Hepatocyte (in vitro differentiated cells): ENCODE results near the gene ZNRF3. TPM values are rescaled to one million over a fixed set of nuclear protein-coding genes. Genes with fewer than 3 reads are reported as not detected.
"Not testable (repeated sequence)": the region's sequence is repeated elsewhere in the genome, so short reads cannot be mapped to it uniquely, and the experiment has no call there.

ENCODE experiments used
- DNase-seq: peaks from one replicate; pipeline ENCODE4 v3.0.0-alpha.2; 2016; ENCODE audit warnings: low spot score
- H2AFZ ChIP-seq: fragments of 200-600 bp; sonication (generic); 2 replicates; pipeline ENCODE4 v1.6.0; 2016; ENCODE audit warnings: antibody characterized with exemption, mild to moderate bottlenecking
- H3K27ac ChIP-seq: fragments of 200-600 bp; sonication (generic); 2 replicates; pipeline ENCODE4 v1.5.1; 2016; ENCODE audit warnings: mild to moderate bottlenecking
- H3K27me3 ChIP-seq: fragments of 200-600 bp; sonication (generic); 2 replicates; pipeline ENCODE4 v1.6.1; 2016
- H3K36me3 ChIP-seq: fragments of 200-600 bp; sonication (generic); replicated peaks from 2 replicates; pipeline ENCODE4 v1.5.1; 2016; ENCODE audit warnings: low read depth; ENCODE audit not compliant: insufficient read depth
- H3K4me1 ChIP-seq: fragments of 200-600 bp; sonication (generic); 2 replicates; pipeline ENCODE4 v1.5.1; 2016; ENCODE audit warnings: mild to moderate bottlenecking, moderate library complexity; ENCODE audit not compliant: insufficient read depth
- H3K4me2 ChIP-seq: fragments of 200-600 bp; sonication (generic); 2 replicates; pipeline ENCODE4 v1.6.0; 2016
- H3K4me3 ChIP-seq: fragments of 200-600 bp; sonication (generic); 2 replicates; pipeline ENCODE4 v1.5.1; 2016; ENCODE audit warnings: mild to moderate bottlenecking
- H3K79me2 ChIP-seq: fragments of 200-600 bp; sonication (generic); 2 replicates; pipeline ENCODE4 v1.6.0; 2017; ENCODE audit warnings: mild to moderate bottlenecking
- H3K9me2 ChIP-seq: fragments of 200-600 bp; sonication (generic); replicated peaks from 2 replicates; pipeline ENCODE4 v1.6.0; 2017; ENCODE audit warnings: mild to moderate bottlenecking; ENCODE audit not compliant: insufficient read depth
- H3K9me3 ChIP-seq: fragments of 200-600 bp; sonication (generic); 2 replicates; pipeline ENCODE4 v1.5.1; 2016; ENCODE audit warnings: low read depth, mild to moderate bottlenecking
- H4K20me1 ChIP-seq: fragments of 200-600 bp; sonication (generic); 2 replicates; pipeline ENCODE4 v1.6.0; 2016; ENCODE audit warnings: mild to moderate bottlenecking; ENCODE audit not compliant: insufficient read depth, poor library complexity, severe bottlenecking
- EZH2 ChIP-seq: fragments of 200-600 bp; sonication (generic); IDR thresholded peaks from 2 replicates; pipeline ENCODE4 v1.6.1; 2016; ENCODE audit warnings: antibody characterized with exemption, mild to moderate bottlenecking, borderline replicate concordance
- EZH2phosphoT487 ChIP-seq: fragments of 200-600 bp; sonication (generic); IDR thresholded peaks from one replicate; pipeline ENCODE4 v1.6.1; 2018; ENCODE audit warnings: antibody characterized with exemption, mild to moderate bottlenecking, low read depth, moderate library complexity; ENCODE audit not compliant: unreplicated experiment, severe bottlenecking
- WGBS: methylation state at CpG from one replicate; pipeline ENCODE4 v1.1.6; 2016; ENCODE audit warnings: low lambda C conversion rate; ENCODE audit errors: missing lambda C conversion rate; 5-methylcytosine and 5-hydroxymethylcytosine counted together
- polyA plus RNA-seq: library from polyadenylated mRNA; unstranded; fragments of >200 nt; fragmentation: Nextera tagmentation; extraction: Ambion mirVana; gene quantifications from 2 replicates; pipeline ENCODE4 v1.2.1, GENCODE V29; 2016
- total RNA-seq: library from RNA; depleted of rRNA; stranded (reverse); fragments of >200 nt; gene quantifications from 2 replicates; pipeline ENCODE4 v1.2.3, GENCODE V29; 2014
- TF ChIP-seq, protein P1 (sequence below): fragments of 200-600 bp; sonication (generic); IDR thresholded peaks from 2 replicates; pipeline ENCODE4 v1.5.1; 2016; ENCODE audit warnings: antibody characterized with exemption, mild to moderate bottlenecking; ENCODE audit not compliant: poor library complexity

Gene ZNRF3
- total and polyA plus RNA-seq, 2 experiments from 2014 or later: 8.9 to 14.7 TPM

DNA sequence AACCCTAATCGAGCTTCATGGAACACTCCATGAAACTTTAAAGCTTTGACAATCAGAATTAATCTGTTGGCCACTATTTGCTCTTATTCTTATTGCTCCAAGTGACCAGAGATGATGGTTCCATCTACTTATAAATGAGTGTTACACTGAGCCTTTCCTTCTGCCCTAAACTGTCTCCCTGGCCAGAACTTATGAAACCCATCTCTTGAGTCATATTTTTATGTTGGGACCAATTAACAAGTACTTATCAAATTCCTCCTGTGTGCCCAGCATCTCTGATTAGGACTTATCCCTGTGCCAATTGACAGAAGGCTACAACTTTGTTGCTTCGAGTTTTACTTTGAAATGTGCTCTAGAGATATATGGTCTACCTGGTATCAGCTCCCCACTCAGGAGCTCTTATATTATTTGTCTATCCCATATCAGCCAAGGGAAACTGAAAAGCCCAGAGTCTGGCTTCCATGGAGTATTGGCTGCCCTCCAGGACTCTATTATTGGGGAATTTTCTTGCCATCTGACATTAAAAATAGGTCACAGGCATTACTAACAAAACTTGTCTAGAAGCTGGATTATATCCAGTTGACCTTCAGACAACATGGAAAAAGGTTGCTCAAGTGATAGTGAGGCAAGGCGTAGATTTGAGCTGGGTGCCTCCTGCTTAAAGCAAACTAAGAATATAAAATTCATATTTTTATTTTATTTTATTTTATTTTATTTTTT, 198.3 kb downstream of the ZNRF3 start:
- H3K9me2 ChIP-seq: no peaks in the 10 kb centered on the region
- H3K4me1 ChIP-seq: peaks cover 14% of the 10 kb centered on the region
- WGBS: 87% methylated on average over 3 of the region's 3 CpGs
- no peak overlapping the region for H2AFZ ChIP-seq
- no peaks in the 10 kb centered on the region for H3K27me3 ChIP-seq
- H3K4me3 ChIP-seq: no peak overlapping the region
- no peak for DNase-seq
- H3K4me2 ChIP-seq: no peak overlapping the region
- H3K36me3 ChIP-seq: no peaks in the 10 kb centered on the region
- no peak for TF ChIP-seq EZH2phosphoT487
- TF ChIP-seq EZH2: no peak
- TF ChIP-seq, protein P1, sequence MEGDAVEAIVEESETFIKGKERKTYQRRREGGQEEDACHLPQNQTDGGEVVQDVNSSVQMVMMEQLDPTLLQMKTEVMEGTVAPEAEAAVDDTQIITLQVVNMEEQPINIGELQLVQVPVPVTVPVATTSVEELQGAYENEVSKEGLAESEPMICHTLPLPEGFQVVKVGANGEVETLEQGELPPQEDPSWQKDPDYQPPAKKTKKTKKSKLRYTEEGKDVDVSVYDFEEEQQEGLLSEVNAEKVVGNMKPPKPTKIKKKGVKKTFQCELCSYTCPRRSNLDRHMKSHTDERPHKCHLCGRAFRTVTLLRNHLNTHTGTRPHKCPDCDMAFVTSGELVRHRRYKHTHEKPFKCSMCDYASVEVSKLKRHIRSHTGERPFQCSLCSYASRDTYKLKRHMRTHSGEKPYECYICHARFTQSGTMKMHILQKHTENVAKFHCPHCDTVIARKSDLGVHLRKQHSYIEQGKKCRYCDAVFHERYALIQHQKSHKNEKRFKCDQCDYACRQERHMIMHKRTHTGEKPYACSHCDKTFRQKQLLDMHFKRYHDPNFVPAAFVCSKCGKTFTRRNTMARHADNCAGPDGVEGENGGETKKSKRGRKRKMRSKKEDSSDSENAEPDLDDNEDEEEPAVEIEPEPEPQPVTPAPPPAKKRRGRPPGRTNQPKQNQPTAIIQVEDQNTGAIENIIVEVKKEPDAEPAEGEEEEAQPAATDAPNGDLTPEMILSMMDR: no peak
- H3K27ac ChIP-seq: no peak overlapping the region
- H3K79me2 ChIP-seq: peaks cover 18% of the 10 kb centered on the region
- H3K9me3 ChIP-seq: no peaks in the 10 kb centered on the region
- no peaks in the 10 kb centered on the region for H4K20me1 ChIP-seq

DNA sequence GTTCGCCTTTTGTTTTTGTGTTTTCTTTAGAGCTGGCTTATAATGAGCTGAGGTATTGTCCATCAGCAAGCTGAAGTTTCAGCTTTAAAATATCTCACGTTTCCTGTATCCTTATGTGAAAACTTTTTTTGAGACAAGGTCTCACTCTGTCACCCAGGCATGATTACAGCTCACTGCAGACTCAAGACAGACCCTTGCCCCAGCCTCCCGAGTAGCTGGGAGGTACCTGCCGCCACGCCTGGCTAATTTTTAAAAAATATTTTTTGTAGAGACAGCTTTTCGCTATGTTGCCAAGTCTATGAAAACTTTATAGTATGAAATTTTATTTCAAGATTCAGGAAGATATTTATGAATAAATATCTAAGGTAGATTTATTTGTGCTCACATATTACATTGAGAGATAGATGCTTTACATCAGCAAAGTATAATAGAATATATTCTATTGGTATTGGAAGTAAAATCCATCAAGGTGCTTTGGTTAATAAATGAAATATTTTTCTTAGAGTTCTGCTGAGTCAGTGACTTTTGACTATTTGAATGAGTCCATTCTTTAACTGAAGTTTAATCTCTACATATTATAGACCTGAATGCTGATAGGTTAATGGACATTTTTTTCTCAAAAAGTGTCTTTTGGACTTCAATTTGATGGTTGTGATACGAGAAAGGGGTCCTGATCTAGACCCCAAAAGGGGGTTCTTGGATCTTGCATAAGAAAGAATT, 199.6 kb downstream of the ZNRF3 start:
- TF ChIP-seq EZH2 (no peak), EZH2phosphoT487 (no peak)
- TF ChIP-seq, protein P1: no peak
- no peak for DNase-seq
- Histone ChIP-seq H3K9me2 (no peaks in the 10 kb centered on the region), H3K27me3 (no peaks in the 10 kb centered on the region), H3K79me2 (peaks cover 11% of the 10 kb centered on the region), H2AFZ (no peak overlapping the region), H3K4me3 (no peak overlapping the region), H3K4me2 (no peak overlapping the region), H3K9me3 (no peaks in the 10 kb centered on the region), H3K27ac (no peak overlapping the region), H3K4me1 (peaks cover 14% of the 10 kb centered on the region), H4K20me1 (no peaks in the 10 kb centered on the region), H3K36me3 (no peaks in the 10 kb centered on the region)
- 89% methylated on average over 7 of the region's 7 CpGs for WGBS

DNA sequence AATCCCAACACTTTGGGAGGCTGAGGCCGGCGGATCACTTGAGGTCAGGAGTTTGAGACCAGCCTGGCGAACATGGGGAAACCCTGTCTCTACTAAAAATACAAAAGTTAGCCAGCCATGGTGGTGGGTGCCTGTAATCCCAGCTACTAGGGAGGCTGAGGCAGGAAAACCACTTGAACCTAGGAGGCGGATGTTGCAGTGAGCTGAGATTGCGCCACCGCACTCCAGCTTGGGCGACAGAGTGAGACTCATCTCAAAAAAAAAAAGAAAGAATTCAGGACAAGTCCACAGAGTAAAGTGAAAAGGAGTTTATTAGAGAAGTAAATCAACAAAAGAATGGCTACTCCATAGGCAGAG, 200.2 kb downstream of the ZNRF3 start:
- not testable (repeated sequence) for H3K9me3 ChIP-seq, H3K79me2 ChIP-seq, H2AFZ ChIP-seq, H4K20me1 ChIP-seq, H3K4me3 ChIP-seq, DNase-seq, H3K36me3 ChIP-seq, H3K4me2 ChIP-seq, H3K27me3 ChIP-seq, H3K27ac ChIP-seq, H3K9me2 ChIP-seq
- peaks cover 14% of the 10 kb centered on the region for H3K4me1 ChIP-seq
- WGBS: 91% methylated on average over 7 of the region's 7 CpGs

DNA sequence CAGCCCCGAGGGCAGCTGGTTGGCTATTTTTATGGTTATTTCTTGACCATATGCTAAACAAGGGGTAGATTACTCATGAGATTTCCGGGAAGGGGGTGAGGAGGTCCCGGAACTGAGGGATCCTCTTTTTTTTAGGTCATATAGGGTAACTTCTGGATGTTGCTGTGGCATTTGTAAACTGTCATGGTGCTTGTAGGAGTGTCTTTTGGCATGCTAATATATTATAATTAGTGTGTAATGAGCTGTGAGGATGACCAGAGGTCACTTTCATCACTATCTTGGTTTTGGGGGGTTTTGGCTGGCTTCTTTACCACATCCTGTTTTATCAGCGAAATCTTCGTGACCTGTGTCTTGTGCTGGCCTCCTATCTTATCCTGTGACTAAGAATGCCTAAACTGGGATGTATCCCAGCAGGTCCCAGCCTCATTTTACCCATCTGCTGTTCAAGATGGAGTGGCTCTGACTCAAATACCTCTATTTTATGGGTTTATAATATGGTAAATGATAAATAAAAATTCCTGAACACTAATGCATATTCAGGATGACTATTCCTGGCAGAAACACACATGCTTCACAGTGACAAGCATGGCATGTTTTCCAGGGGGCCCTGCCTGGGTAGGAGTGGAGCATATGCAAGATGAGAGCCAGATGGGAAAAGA, 200.7 kb downstream of the ZNRF3 start:
- TF ChIP-seq, protein P1: no peak
- TF ChIP-seq EZH2 (no peak), EZH2phosphoT487 (no peak)
- H3K27me3 ChIP-seq: no peaks in the 10 kb centered on the region
- no peaks in the 10 kb centered on the region for H3K9me2 ChIP-seq
- no peaks in the 10 kb centered on the region for H3K9me3 ChIP-seq
- no peak for DNase-seq
- no peaks in the 10 kb centered on the region for H4K20me1 ChIP-seq
- H3K79me2 ChIP-seq: peaks cover 7% of the 10 kb centered on the region
- no peaks in the 10 kb centered on the region for H3K36me3 ChIP-seq
- 62% methylated on average over 5 of the region's 5 CpGs for WGBS
- H3K4me1 ChIP-seq: peaks cover 14% of the 10 kb centered on the region
- no peak overlapping the region for H3K27ac ChIP-seq
- no peak overlapping the region for H3K4me2 ChIP-seq
- H2AFZ ChIP-seq: no peak overlapping the region
- H3K4me3 ChIP-seq: no peak overlapping the region
